ENCODE data around the gene ZMIZ1. TPM values are rescaled to one million over a fixed set of nuclear protein-coding genes. Genes with fewer than 3 reads are reported as not detected.

Gene ZMIZ1
- total RNA-seq, 6 donors from 2014 or later: 51.0 to 99.2 (median 91.8) TPM

- no peaks in the 10 kb centered on the region for H3K27me3 ChIP-seq
- DNase-seq (no peak), ATAC-seq (ENCODE audit: low FRiP score in 2 of 2) (no peak)
- 90% methylated on average over 2 of the region's 2 CpGs; no CpG with 5 or more reads in 1 of the 2 donors for WGBS, 2 donors
- no peak overlapping the region for H3K4me3 ChIP-seq
- H3K36me3 ChIP-seq: no peaks in the 10 kb centered on the region
- TF ChIP-seq EP300 (IDR thresholded peaks at IDR 0.05) (no peak), CTCF (IDR thresholded peaks at IDR 0.05) (no peak), POLR2A (IDR thresholded peaks at IDR 0.05) (no peak), POLR2AphosphoS5 (IDR thresholded peaks at IDR 0.05) (no peak)
- H3K4me1 ChIP-seq: peaks cover 17 to 36% (median 24%) of the 10 kb centered on the region in 4 donors
- no peaks in the 10 kb centered on the region for H3K9me3 ChIP-seq
- no peak overlapping the region for H3K27ac ChIP-seq
Observed at GRCh38 chr10:79065091-79065551, 3.6 kb upstream of the ZMIZ1 start.

GRCh38 chr10:79065853-79066252 is 2.9 kb upstream of the ZMIZ1 start:
- ATAC-seq (ENCODE audit: low FRiP score in 2 of 2) (no peak), DNase-seq (no peak)
- Histone ChIP-seq H3K4me3 (no peak overlapping the region), H3K27ac (peak overlapping the region in 2 of 4 donors; percentile 32 to 98), H3K27me3 (no peaks in the 10 kb centered on the region), H3K9me3 (no peaks in the 10 kb centered on the region), H3K36me3 (no peaks in the 10 kb centered on the region), H3K4me1 (peaks cover 17 to 36% (median 19%) of the 10 kb centered on the region in 4 donors)
- 100% methylated on average over 2 of the region's 2 CpGs for WGBS, 2 donors
- no peak for TF ChIP-seq POLR2A (IDR thresholded peaks at IDR 0.05)
- TF ChIP-seq EP300 (IDR thresholded peaks at IDR 0.05): no peak
- no peak for TF ChIP-seq POLR2AphosphoS5 (IDR thresholded peaks at IDR 0.05)
- TF ChIP-seq CTCF (IDR thresholded peaks at IDR 0.05): no peak

- no peak for DNase-seq
Observed at GRCh38 chr10:79066411-79067240, 2.1 kb upstream of the ZMIZ1 start.

GRCh38 chr10:79067241-79068202 is 1.2 kb upstream of the ZMIZ1 start:
- TF ChIP-seq EP300 (IDR thresholded peaks at IDR 0.05) (peak in 1 of 4 donors; percentile 16), POLR2A (IDR thresholded peaks at IDR 0.05) (peak in 2 of 4 donors; percentile 26 to 94), CTCF (IDR thresholded peaks at IDR 0.05) (peak in 4 of 6 experiments; percentile 13 to 67 (median 28)), POLR2AphosphoS5 (IDR thresholded peaks at IDR 0.05) (peak in 1 of 2 donors; percentile 63)
- ATAC-seq (ENCODE audit: low FRiP score in 2 of 2) (peak; percentile 44 to 70), DNase-seq (peak; percentile 87 to 96)
- 1% methylated on average over 28 to 62 of the region's 81 CpGs for WGBS, 2 donors
- peak overlapping the region; percentile 95 to 98 (median 98) for H3K27ac ChIP-seq
- peaks cover 28 to 44% (median 29%) of the 10 kb centered on the region in 4 donors for H3K4me1 ChIP-seq
- no peaks in the 10 kb centered on the region for H3K36me3 ChIP-seq
- H3K27me3 ChIP-seq: no peaks in the 10 kb centered on the region
- H3K4me3 ChIP-seq: peak overlapping the region; percentile 64 to 92 (median 73)
- H3K9me3 ChIP-seq: no peaks in the 10 kb centered on the region

More at GRCh38 chr10:79066411-79067240, 2.1 kb upstream of the ZMIZ1 start:
- H3K4me1 ChIP-seq: peaks cover 19 to 36% (median 20%) of the 10 kb centered on the region in 4 donors
- no peaks in the 10 kb centered on the region for H3K9me3 ChIP-seq
- 16 to 28% methylated on average over 6 to 16 of the region's 37 CpGs for WGBS, 2 donors
- ATAC-seq (ENCODE audit: low FRiP score in 2 of 2): peak in 1 of 2 donors; percentile 37
- peak overlapping the region; percentile 64 to 92 (median 73) for H3K4me3 ChIP-seq
- H3K27ac ChIP-seq: peak overlapping the region; percentile 95 to 98 (median 98)
- no peaks in the 10 kb centered on the region for H3K27me3 ChIP-seq
- TF ChIP-seq POLR2AphosphoS5 (IDR thresholded peaks at IDR 0.05) (no peak), EP300 (IDR thresholded peaks at IDR 0.05) (no peak), CTCF (IDR thresholded peaks at IDR 0.05) (no peak), POLR2A (IDR thresholded peaks at IDR 0.05) (no peak)
- H3K36me3 ChIP-seq: no peaks in the 10 kb centered on the region
